ENCODE data around the gene BBS9.

Gene BBS9

GRCh38 chr7:33628894-33629293 is 499.5 kb downstream of the BBS9 start:
- H3K9ac ChIP-seq (ENCODE audit: low read depth, low read length), result no peak overlapping the region
- H3K36me3 ChIP-seq (ENCODE audit: control insufficient read depth, insufficient read depth, low read length), result no peaks in the 10 kb centered on the region
- no peaks in the 10 kb centered on the region for H3K4me1 ChIP-seq (ENCODE audit: control insufficient read depth, insufficient read depth, low read length)
- no peak overlapping the region for H3K4me3 ChIP-seq (ENCODE audit: low read depth, low read length)
- no peaks in the 10 kb centered on the region for H3K27me3 ChIP-seq (ENCODE audit: control insufficient read depth, insufficient read depth, low read length)
- H3K9me3 ChIP-seq (ENCODE audit: control insufficient read depth, insufficient read depth, low read length), result no peaks in the 10 kb centered on the region

GRCh38 chr7:33630359-33630758 is 501.0 kb downstream of the BBS9 start:
- Histone ChIP-seq H3K36me3 (ENCODE audit: control insufficient read depth, insufficient read depth, low read length) (no peaks in the 10 kb centered on the region), H3K4me3 (ENCODE audit: low read depth, low read length) (no peak overlapping the region), H3K9me3 (ENCODE audit: control insufficient read depth, insufficient read depth, low read length) (no peaks in the 10 kb centered on the region), H3K27me3 (ENCODE audit: control insufficient read depth, insufficient read depth, low read length) (no peaks in the 10 kb centered on the region), H3K9ac (ENCODE audit: low read depth, low read length) (no peak overlapping the region), H3K4me1 (ENCODE audit: control insufficient read depth, insufficient read depth, low read length) (no peaks in the 10 kb centered on the region)

GRCh38 chr7:33632322-33632721 is 503.0 kb downstream of the BBS9 start:
- Histone ChIP-seq H3K4me1 (ENCODE audit: control insufficient read depth, insufficient read depth, low read length) (no peaks in the 10 kb centered on the region), H3K27me3 (ENCODE audit: control insufficient read depth, insufficient read depth, low read length) (no peaks in the 10 kb centered on the region), H3K4me3 (ENCODE audit: low read depth, low read length) (no peak overlapping the region), H3K36me3 (ENCODE audit: control insufficient read depth, insufficient read depth, low read length) (no peaks in the 10 kb centered on the region), H3K9ac (ENCODE audit: low read depth, low read length) (no peak overlapping the region), H3K9me3 (ENCODE audit: control insufficient read depth, insufficient read depth, low read length) (no peaks in the 10 kb centered on the region)

- H3K36me3 ChIP-seq (ENCODE audit: control insufficient read depth, insufficient read depth, low read length), result no peaks in the 10 kb centered on the region
- no peaks in the 10 kb centered on the region for H3K27me3 ChIP-seq (ENCODE audit: control insufficient read depth, insufficient read depth, low read length)
- no peaks in the 10 kb centered on the region for H3K9me3 ChIP-seq (ENCODE audit: control insufficient read depth, insufficient read depth, low read length)
- no peak overlapping the region for H3K4me3 ChIP-seq (ENCODE audit: low read depth, low read length)
- H3K9ac ChIP-seq (ENCODE audit: low read depth, low read length), result no peak overlapping the region
- H3K4me1 ChIP-seq (ENCODE audit: control insufficient read depth, insufficient read depth, low read length), result no peaks in the 10 kb centered on the region
Observed at GRCh38 chr7:33632840-33633525, 503.6 kb downstream of the BBS9 start.

GRCh38 chr7:33634606-33635005 is 505.2 kb downstream of the BBS9 start:
- H3K9me3 ChIP-seq (ENCODE audit: control insufficient read depth, insufficient read depth, low read length), result no peaks in the 10 kb centered on the region
- no peaks in the 10 kb centered on the region for H3K36me3 ChIP-seq (ENCODE audit: control insufficient read depth, insufficient read depth, low read length)
- no peaks in the 10 kb centered on the region for H3K4me1 ChIP-seq (ENCODE audit: control insufficient read depth, insufficient read depth, low read length)
- H3K27me3 ChIP-seq (ENCODE audit: control insufficient read depth, insufficient read depth, low read length), result no peaks in the 10 kb centered on the region
- no peak overlapping the region for H3K9ac ChIP-seq (ENCODE audit: low read depth, low read length)
- no peak overlapping the region for H3K4me3 ChIP-seq (ENCODE audit: low read depth, low read length)

- Histone ChIP-seq H3K4me1 (ENCODE audit: control insufficient read depth, insufficient read depth, low read length) (no peaks in the 10 kb centered on the region), H3K9ac (ENCODE audit: low read depth, low read length) (no peak overlapping the region), H3K36me3 (ENCODE audit: control insufficient read depth, insufficient read depth, low read length) (no peaks in the 10 kb centered on the region), H3K27me3 (ENCODE audit: control insufficient read depth, insufficient read depth, low read length) (no peaks in the 10 kb centered on the region), H3K4me3 (ENCODE audit: low read depth, low read length) (no peak overlapping the region), H3K9me3 (ENCODE audit: control insufficient read depth, insufficient read depth, low read length) (no peaks in the 10 kb centered on the region)
Observed at GRCh38 chr7:33636359-33636758, 507.0 kb downstream of the BBS9 start.

- Histone ChIP-seq H3K9me3 (ENCODE audit: control insufficient read depth, insufficient read depth, low read length) (no peaks in the 10 kb centered on the region), H3K4me3 (ENCODE audit: low read depth, low read length) (no peak overlapping the region)
Observed at GRCh38 chr7:33639552-33640197, 510.3 kb downstream of the BBS9 start.

GRCh38 chr7:33640741-33641140 is 511.4 kb downstream of the BBS9 start:
- Histone ChIP-seq H3K4me1 (ENCODE audit: control insufficient read depth, insufficient read depth, low read length) (no peaks in the 10 kb centered on the region), H3K36me3 (ENCODE audit: control insufficient read depth, insufficient read depth, low read length) (no peaks in the 10 kb centered on the region), H3K9ac (ENCODE audit: low read depth, low read length) (no peak overlapping the region), H3K9me3 (ENCODE audit: control insufficient read depth, insufficient read depth, low read length) (no peaks in the 10 kb centered on the region), H3K27me3 (ENCODE audit: control insufficient read depth, insufficient read depth, low read length) (no peaks in the 10 kb centered on the region), H3K4me3 (ENCODE audit: low read depth, low read length) (no peak overlapping the region)

More at GRCh38 chr7:33639552-33640197, 510.3 kb downstream of the BBS9 start:
- Histone ChIP-seq H3K27me3 (ENCODE audit: control insufficient read depth, insufficient read depth, low read length) (no peaks in the 10 kb centered on the region), H3K36me3 (ENCODE audit: control insufficient read depth, insufficient read depth, low read length) (no peaks in the 10 kb centered on the region), H3K4me1 (ENCODE audit: control insufficient read depth, insufficient read depth, low read length) (no peaks in the 10 kb centered on the region), H3K9ac (ENCODE audit: low read depth, low read length) (no peak overlapping the region)

GRCh38 chr7:33642312-33642711 is 512.9 kb downstream of the BBS9 start:
- Histone ChIP-seq H3K27me3 (ENCODE audit: control insufficient read depth, insufficient read depth, low read length) (no peaks in the 10 kb centered on the region), H3K4me3 (ENCODE audit: low read depth, low read length) (no peak overlapping the region), H3K9ac (ENCODE audit: low read depth, low read length) (no peak overlapping the region), H3K9me3 (ENCODE audit: control insufficient read depth, insufficient read depth, low read length) (no peaks in the 10 kb centered on the region), H3K36me3 (ENCODE audit: control insufficient read depth, insufficient read depth, low read length) (no peaks in the 10 kb centered on the region), H3K4me1 (ENCODE audit: control insufficient read depth, insufficient read depth, low read length) (no peaks in the 10 kb centered on the region)

- no peaks in the 10 kb centered on the region for H3K36me3 ChIP-seq (ENCODE audit: control insufficient read depth, insufficient read depth, low read length)
- no peak overlapping the region for H3K9ac ChIP-seq (ENCODE audit: low read depth, low read length)
- no peaks in the 10 kb centered on the region for H3K4me1 ChIP-seq (ENCODE audit: control insufficient read depth, insufficient read depth, low read length)
- no peaks in the 10 kb centered on the region for H3K27me3 ChIP-seq (ENCODE audit: control insufficient read depth, insufficient read depth, low read length)
- no peaks in the 10 kb centered on the region for H3K9me3 ChIP-seq (ENCODE audit: control insufficient read depth, insufficient read depth, low read length)
- no peak overlapping the region for H3K4me3 ChIP-seq (ENCODE audit: low read depth, low read length)
Observed at GRCh38 chr7:33643530-33643929, 514.2 kb downstream of the BBS9 start.

- Histone ChIP-seq H3K36me3 (ENCODE audit: control insufficient read depth, insufficient read depth, low read length) (no peaks in the 10 kb centered on the region), H3K4me1 (ENCODE audit: control insufficient read depth, insufficient read depth, low read length) (no peaks in the 10 kb centered on the region), H3K27me3 (ENCODE audit: control insufficient read depth, insufficient read depth, low read length) (no peaks in the 10 kb centered on the region), H3K9me3 (ENCODE audit: control insufficient read depth, insufficient read depth, low read length) (no peaks in the 10 kb centered on the region), H3K4me3 (ENCODE audit: low read depth, low read length) (no peak overlapping the region), H3K9ac (ENCODE audit: low read depth, low read length) (no peak overlapping the region)
Observed at GRCh38 chr7:33644489-33644888, 515.1 kb downstream of the BBS9 start.

- no peaks in the 10 kb centered on the region for H3K9me3 ChIP-seq (ENCODE audit: control insufficient read depth, insufficient read depth, low read length)
- H3K9ac ChIP-seq (ENCODE audit: low read depth, low read length), result no peak overlapping the region
- no peak overlapping the region for H3K4me3 ChIP-seq (ENCODE audit: low read depth, low read length)
- H3K4me1 ChIP-seq (ENCODE audit: control insufficient read depth, insufficient read depth, low read length), result no peaks in the 10 kb centered on the region
- no peaks in the 10 kb centered on the region for H3K27me3 ChIP-seq (ENCODE audit: control insufficient read depth, insufficient read depth, low read length)
- H3K36me3 ChIP-seq (ENCODE audit: control insufficient read depth, insufficient read depth, low read length), result no peaks in the 10 kb centered on the region
Observed at GRCh38 chr7:33645104-33645503, 515.7 kb downstream of the BBS9 start.

All from iPS-15b (cell line).